Mucosa of stomach (tissue), 1 donor: ENCODE measurements around the gene B9D1.

Experiments
- H3K27me3 ChIP-seq: one replicate; pipeline ENCODE4 v1.7.0; 2013; ENCODE audit warnings: mild to moderate bottlenecking, low read length; ENCODE audit not compliant: control insufficient read depth, insufficient read depth
- H3K36me3 ChIP-seq: one replicate; pipeline ENCODE4 v1.7.0; 2013; ENCODE audit warnings: low read length; ENCODE audit not compliant: control insufficient read depth, insufficient read depth
- H3K4me1 ChIP-seq: one replicate; pipeline ENCODE4 v1.7.0; 2013; ENCODE audit warnings: mild to moderate bottlenecking, low read length; ENCODE audit not compliant: control insufficient read depth, insufficient read depth
- H3K4me3 ChIP-seq: one replicate; pipeline ENCODE4 v1.7.0; 2013; ENCODE audit warnings: low read length
- H3K9ac ChIP-seq: one replicate; pipeline ENCODE4 v1.7.0; 2013; ENCODE audit warnings: mild to moderate bottlenecking, low read length, moderate library complexity
- H3K9me3 ChIP-seq: one replicate; pipeline ENCODE4 v1.7.0; 2013; ENCODE audit warnings: mild to moderate bottlenecking, low read length, moderate library complexity; ENCODE audit not compliant: control insufficient read depth
- donor health status: Pancreatic carcinoma.

Gene B9D1

DNA sequence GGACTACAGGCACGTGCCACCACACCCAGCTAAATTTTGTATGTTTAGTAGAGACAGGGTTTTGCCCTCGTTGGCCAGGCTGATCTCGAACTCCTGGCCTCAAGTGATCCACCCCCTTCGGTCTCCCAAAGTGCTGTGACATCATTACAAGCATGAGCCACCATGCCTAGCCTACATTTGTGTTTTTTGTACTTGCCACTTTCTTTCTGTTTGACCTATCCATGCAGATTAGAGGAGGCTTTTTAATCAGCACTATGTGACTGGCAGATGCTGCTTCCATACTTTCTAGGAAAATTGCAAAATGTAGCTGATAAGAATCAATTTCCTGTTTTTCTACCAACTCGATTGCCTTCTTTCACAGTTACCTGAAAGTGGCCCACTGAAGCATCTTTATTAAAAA, 57.3 kb downstream of the B9D1 start:
- Histone ChIP-seq H3K4me1 (peaks cover 17% of the 10 kb centered on the region), H3K9me3 (no peaks in the 10 kb centered on the region), H3K27me3 (no peaks in the 10 kb centered on the region), H3K36me3 (no peaks in the 10 kb centered on the region), H3K9ac (no peak overlapping the region), H3K4me3 (no peak overlapping the region)

DNA sequence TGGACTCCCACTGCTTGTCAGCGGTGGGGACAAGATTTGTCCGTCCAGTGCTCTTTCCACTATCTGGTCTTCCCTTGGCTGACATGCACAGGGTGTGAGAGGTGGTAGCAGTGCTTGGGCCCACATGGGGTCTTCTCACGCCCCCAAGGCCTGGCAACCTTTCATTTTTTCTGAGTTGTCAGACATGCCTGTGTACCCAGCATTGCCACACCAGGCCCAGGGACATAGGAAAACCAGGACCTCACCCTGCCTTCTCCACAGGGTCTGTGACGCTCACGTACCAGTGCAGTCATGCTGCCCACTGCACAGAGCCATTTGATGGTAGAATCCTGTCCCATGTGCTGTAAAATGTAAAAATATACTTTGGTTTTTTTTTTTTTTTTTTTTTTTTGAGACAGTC, 57.8 kb downstream of the B9D1 start:
- no peak overlapping the region for H3K4me3 ChIP-seq
- H3K27me3 ChIP-seq, result no peaks in the 10 kb centered on the region
- H3K4me1 ChIP-seq, result peaks cover 17% of the 10 kb centered on the region
- no peaks in the 10 kb centered on the region for H3K9me3 ChIP-seq
- no peak overlapping the region for H3K9ac ChIP-seq
- no peaks in the 10 kb centered on the region for H3K36me3 ChIP-seq

DNA sequence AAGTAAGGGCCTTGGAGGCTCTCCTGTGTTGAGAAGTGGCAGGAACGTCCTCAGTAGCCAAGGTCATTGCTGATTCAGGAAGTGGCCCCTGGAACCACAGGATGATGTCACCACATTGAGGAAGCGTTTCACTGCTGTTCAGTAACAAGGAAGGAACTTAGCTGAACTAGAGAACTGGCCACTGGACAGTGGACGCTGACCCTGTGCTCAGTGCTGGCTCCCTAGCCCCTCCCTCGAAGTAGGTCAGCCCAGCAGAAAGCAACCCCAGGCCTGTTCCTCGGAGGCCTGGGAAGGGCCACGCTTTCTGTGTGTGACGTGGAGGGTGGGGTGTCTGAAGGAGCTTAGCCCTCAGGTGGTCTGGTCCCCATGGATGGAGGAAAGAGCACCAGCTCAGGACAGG, 58.3 kb downstream of the B9D1 start:
- no peaks in the 10 kb centered on the region for H3K36me3 ChIP-seq
- peaks cover 17% of the 10 kb centered on the region for H3K4me1 ChIP-seq
- no peak overlapping the region for H3K9ac ChIP-seq
- no peak overlapping the region for H3K4me3 ChIP-seq
- no peaks in the 10 kb centered on the region for H3K27me3 ChIP-seq
- no peaks in the 10 kb centered on the region for H3K9me3 ChIP-seq

DNA sequence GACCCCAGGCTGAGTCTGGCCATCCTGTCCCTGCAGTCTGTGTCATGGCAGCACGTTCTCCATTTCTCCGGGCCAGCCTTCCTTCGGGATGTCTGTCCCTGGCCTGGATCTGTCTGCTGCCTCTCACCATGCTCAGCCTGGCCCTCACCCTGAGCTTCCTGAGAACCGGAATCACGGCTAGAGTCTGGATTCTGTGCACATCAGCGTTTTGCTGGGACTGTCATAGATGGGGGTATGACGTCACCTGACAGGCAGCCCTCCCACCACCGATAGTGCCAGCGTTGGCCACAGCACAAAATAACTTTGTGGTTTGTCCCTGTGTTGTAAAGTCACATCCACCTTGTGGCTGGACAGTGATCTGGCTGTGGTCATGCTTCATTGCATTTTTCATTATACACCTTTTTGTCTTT, 59.2 kb downstream of the B9D1 start:
- Histone ChIP-seq H3K9ac (no peak overlapping the region), H3K9me3 (no peaks in the 10 kb centered on the region), H3K36me3 (no peaks in the 10 kb centered on the region), H3K4me3 (no peak overlapping the region), H3K27me3 (no peaks in the 10 kb centered on the region), H3K4me1 (peaks cover 17% of the 10 kb centered on the region)

DNA sequence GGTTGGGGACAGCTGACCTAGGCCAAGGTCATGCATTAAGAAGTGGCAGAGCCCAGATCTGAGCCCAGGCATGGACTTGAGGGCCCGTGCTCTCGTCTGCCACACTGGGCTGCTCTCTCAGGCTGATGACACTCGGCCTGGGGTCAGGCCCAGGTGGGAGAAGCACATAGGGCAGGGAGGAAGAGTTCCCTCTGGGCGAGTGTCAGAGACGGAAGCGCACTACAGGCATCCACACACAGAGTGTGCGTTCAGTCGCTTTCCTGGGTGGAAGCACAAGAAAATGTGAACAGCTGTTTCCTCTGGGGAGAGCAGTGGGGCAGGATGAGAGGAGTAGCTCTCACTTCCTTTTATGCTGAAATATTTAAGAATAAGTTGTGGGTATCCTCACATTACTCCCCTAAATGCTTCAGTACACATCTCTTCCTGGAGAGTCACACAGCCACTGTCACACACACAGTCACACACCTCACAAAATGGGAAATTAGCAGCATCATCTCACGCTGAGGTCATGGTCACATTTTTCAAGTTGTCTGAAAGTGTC, 59.7 kb downstream of the B9D1 start:
- no peak overlapping the region for H3K9ac ChIP-seq
- peaks cover 17% of the 10 kb centered on the region for H3K4me1 ChIP-seq
- H3K9me3 ChIP-seq, result no peaks in the 10 kb centered on the region
- no peaks in the 10 kb centered on the region for H3K27me3 ChIP-seq
- no peaks in the 10 kb centered on the region for H3K36me3 ChIP-seq
- H3K4me3 ChIP-seq, result no peak overlapping the region

DNA sequence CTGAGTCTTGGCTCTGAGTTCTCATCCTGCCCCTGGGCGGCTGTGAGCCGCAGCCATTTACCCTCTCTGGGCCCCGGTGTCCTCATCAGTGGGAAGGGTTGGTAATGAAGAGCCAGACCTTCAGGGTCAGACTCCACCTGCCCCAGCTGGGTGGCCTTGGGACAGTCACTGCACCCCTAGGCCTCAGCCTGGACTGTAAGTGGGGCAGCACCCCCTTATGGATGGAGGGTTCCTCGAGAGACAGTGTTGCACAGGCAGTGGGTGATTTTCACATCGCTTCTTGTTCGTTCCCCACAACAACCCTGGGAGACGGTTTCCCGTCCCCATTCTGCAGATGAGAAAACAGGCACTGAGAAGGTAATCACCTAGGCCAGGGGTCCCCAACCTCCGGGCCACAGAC, 60.5 kb downstream of the B9D1 start:
- H3K4me1 ChIP-seq, result peaks cover 17% of the 10 kb centered on the region
- H3K9me3 ChIP-seq, result no peaks in the 10 kb centered on the region
- H3K9ac ChIP-seq, result no peak overlapping the region
- H3K36me3 ChIP-seq, result no peaks in the 10 kb centered on the region
- H3K4me3 ChIP-seq, result no peak overlapping the region
- H3K27me3 ChIP-seq, result no peaks in the 10 kb centered on the region

DNA sequence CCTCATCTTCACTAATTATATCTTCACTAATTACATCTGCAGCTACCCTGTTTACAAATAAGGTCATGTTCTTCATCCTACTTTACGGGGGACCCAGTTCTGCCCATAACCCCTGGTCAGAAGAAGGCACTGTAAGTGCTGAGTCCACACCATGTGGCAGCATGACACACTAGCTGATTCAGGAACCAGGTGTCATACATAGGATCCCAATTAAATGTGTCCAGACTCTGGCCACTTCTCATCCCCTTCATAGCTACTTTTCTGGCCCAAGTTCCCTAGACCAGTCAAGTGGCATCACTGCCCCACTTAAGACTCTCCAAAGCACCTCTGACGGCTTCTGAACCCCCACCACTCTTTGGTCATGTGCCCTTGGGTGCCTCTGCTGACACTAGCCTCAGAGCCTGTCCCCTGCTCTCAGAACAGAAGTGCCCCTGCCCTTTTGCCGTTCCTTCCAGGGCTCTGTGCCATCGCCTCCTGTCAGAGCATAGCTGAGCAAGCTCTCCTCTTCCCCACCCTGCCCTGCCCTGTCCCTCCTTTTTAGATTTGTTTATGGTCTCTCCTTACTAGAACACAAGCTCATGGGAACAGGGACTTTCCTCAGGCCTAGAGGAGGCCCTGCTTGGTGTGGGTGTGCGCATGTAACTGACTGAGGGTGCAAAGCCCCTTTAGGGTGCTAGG, 61.1 kb downstream of the B9D1 start:
- Histone ChIP-seq H3K4me3 (no peak overlapping the region), H3K36me3 (no peaks in the 10 kb centered on the region), H3K9ac (no peak overlapping the region), H3K4me1 (peaks cover 11% of the 10 kb centered on the region), H3K27me3 (no peaks in the 10 kb centered on the region), H3K9me3 (no peaks in the 10 kb centered on the region)

DNA sequence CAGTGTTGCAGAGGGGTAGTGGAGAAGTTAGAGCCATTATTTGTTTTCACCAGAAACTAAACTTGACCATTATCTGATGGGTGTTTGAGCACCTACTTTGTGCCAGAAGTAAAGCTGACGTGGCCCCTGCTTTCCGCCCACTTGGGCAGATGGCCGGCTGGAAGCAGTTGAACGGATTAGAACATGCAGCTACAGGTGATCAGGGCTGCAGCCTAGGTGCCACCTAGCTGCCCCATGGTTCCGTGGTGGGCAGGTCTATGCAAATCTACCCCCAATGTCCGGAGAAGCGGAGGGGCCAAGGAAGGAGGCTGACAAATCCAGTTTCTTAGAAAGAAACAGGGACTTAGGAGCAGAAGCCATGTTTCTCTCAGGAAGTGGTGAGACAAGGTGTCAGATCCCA, 62.7 kb downstream of the B9D1 start:
- Histone ChIP-seq H3K36me3 (no peaks in the 10 kb centered on the region), H3K27me3 (no peaks in the 10 kb centered on the region), H3K4me3 (no peak overlapping the region), H3K4me1 (peaks cover 9% of the 10 kb centered on the region), H3K9me3 (no peaks in the 10 kb centered on the region), H3K9ac (no peak overlapping the region)

DNA sequence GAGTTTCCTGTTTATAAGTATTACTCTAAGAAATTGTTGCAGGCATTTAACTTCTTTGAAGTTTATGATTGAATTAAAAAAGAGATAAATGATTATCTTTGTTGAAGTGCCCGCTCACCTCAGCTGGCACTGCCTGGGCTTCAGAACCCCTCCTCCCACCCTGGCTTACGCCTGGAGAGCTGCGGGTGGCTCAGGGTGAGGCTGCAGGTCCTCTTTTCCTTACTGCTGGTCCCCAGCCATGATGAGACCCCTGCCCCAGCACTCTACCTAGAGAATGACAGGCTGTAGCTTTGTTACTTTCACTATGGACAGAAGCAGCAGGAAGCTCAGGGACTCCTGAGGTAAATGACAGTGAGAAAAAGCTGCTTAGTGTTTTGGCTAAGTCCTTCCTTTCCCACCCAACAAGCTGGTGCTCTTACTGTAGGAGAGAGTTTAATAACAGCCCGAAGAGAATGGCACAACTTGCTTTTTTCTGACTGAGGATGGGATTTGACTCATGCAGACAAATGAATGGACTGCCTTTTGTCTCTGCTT, 63.2 kb downstream of the B9D1 start:
- H3K4me3 ChIP-seq, result no peak overlapping the region
- peaks cover 3% of the 10 kb centered on the region for H3K4me1 ChIP-seq
- H3K9ac ChIP-seq, result no peak overlapping the region
- no peaks in the 10 kb centered on the region for H3K36me3 ChIP-seq
- H3K9me3 ChIP-seq, result no peaks in the 10 kb centered on the region
- no peaks in the 10 kb centered on the region for H3K27me3 ChIP-seq

DNA sequence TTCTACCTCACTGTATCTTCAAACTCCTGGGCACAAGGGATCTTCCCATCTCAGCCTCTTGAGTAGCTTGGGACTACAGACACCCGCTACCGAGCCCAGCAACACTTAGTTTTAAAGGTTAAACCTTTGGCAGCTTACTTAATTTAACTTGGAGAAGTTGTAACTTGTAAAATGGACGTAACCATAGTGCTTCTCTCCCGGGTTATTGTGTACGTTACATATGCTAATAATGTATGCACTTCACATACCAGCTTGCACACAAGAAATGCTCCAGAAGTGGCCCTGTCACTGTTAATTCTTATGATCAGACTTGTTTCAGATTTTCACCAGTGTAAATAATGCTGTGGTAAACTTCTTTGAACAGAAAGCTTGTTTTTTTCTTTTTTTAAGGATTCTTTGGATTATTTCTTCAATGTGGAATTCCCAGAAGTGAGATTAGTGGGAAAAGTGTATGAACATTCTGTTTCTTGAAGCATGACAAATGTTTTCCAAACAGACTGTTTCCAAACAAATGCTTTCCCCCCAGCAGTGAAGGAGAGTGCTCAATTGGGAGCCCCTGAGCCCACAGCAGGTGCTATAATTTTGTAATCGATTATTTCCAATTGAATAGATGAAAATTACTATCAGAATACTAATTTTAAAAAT, 63.8 kb downstream of the B9D1 start:
- Histone ChIP-seq H3K9me3 (no peaks in the 10 kb centered on the region), H3K4me1 (no peaks in the 10 kb centered on the region), H3K4me3 (no peak overlapping the region), H3K36me3 (no peaks in the 10 kb centered on the region), H3K27me3 (no peaks in the 10 kb centered on the region), H3K9ac (no peak overlapping the region)

DNA sequence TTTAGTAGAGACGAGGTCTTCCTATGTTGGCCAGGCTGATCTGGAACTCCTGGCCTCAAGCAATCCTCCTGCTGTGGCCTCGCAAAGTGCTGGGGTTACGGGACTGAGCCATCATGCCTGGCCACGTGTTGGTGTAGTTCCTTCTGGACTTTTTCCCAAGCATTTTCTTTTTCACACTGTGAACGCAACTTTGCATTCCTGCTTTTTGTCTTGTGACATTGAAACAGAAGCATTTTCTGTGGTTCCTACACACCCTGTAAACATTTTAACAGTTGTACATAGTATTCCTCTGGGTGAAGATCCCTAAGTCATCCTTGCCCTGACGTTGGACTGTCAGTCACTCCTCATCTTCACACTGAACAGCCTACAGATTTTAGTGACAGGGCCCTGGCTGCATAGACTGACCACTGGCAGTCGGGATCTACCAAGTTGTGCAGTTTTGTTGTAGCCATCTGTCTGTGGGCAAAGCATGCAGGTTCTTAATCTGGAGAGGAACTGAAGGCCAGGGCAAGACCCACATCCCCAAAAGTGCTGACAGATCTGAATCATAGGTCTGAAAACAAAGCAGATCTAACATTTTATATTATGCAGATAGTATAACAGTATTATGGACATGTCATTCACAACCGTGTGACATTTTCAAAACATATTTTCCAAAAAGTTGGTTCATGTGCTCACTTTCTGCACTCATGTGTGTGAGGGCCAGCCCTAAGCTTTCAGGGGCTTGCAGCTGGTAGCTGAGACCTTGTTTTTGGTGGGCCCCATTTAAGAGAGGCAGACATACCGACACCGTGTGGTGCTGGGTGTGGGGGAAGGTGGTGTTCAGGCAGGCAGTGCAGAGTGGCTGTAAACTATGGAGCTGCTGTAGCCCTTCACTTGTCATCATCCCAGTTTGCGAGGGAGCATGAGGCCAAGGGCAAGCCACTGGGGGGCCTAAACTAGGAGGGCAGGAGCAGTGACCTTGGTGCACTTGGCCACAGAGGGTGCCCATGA, 65.4 kb downstream of the B9D1 start:
- H3K27me3 ChIP-seq, result no peaks in the 10 kb centered on the region
- H3K4me1 ChIP-seq, result peaks cover 5% of the 10 kb centered on the region
- H3K36me3 ChIP-seq, result no peaks in the 10 kb centered on the region
- H3K4me3 ChIP-seq, result no peak overlapping the region
- H3K9ac ChIP-seq, result no peak overlapping the region
- H3K9me3 ChIP-seq, result no peaks in the 10 kb centered on the region
